HepG2 (cell line): ENCODE measurements around the gene HDAC3. TPM values are rescaled to one million over a fixed set of nuclear protein-coding genes. Genes with fewer than 3 reads are reported as not detected.

ENCODE experiments used
- ATAC-seq: fragments of 200-7000 bp; cut with Tn5 transposase; 3 replicates; pipeline ENCODE4 v1.9.1; 2020; ENCODE audit warnings: mild to moderate bottlenecking, moderate library complexity
- BruUV-seq: library from RNA; stranded (reverse); fragments of 400-500 nt; replicated peaks from 2 replicates; lab custom pipeline; 2021; lab: Mats Ljungman, UMichigan
- CTCF ChIA-PET: fragments of 300-600 bp; formaldehyde crosslinking; extraction: SDS; loops from one replicate; lab custom pipeline; 2021; ENCODE audit warnings: low total read pairs, inconsistent platforms, low intra/inter-chr PET ratio; lab: Yijun Ruan, JAX
- POLR2A ChIA-PET: fragments of 350-600 bp; sonication (Branson Sonifier 250); formaldehyde crosslinking; loops from one replicate; lab custom pipeline; 2020; ENCODE audit warnings: antibody characterized with exemption, inconsistent platforms; lab: Yijun Ruan, JAX
- DNase-seq: peaks from one replicate; pipeline ENCODE4 v3.0.0-alpha.2; 2015; ENCODE audit warnings: low spot score
- FAIRE-seq: peaks from 3 replicates; lab custom pipeline; 2011; peaks lifted over from hg19 to GRCh38; lab: Jason Lieb, UNC
- H2AFZ ChIP-seq: one replicate; pipeline ENCODE4 v1.6.1; 2011; ENCODE audit warnings: low read length, inconsistent platforms
- H3K27ac ChIP-seq: fragments of 300-600 bp; 3 replicates; pipeline ENCODE4 v1.8.0; 2011; ENCODE audit warnings: mixed run types, mild to moderate bottlenecking, mixed read lengths, low read length, inconsistent platforms; ENCODE audit not compliant: insufficient read depth; ENCODE audit errors: extremely low read length
- H3K27me3 ChIP-seq, 2 experiments: fragments of 200-600 bp in 1 of 2; 2 replicates in 1 of 2; 3 replicates in 1 of 2; pipeline versions ENCODE4 v1.6.0 to v1.8.0; 2011; ENCODE audit warnings: low read length in 2 of 2, mild to moderate bottlenecking in 2 of 2, moderate library complexity in 2 of 2, inconsistent platforms in 1 of 2; ENCODE audit not compliant: insufficient read depth in 2 of 2, control insufficient read depth in 1 of 2
- H3K36me3 ChIP-seq, 2 experiments: fragments of 200-600 bp in 1 of 2; replicated peaks in 1 of 2; 2 replicates in 1 of 2; 3 replicates in 1 of 2; pipeline versions ENCODE4 v1.5.1 to v1.8.0; 2011; ENCODE audit warnings: low read length in 2 of 2, inconsistent platforms in 1 of 2; ENCODE audit not compliant: insufficient read depth in 2 of 2, control insufficient read depth in 1 of 2
- H3K4me1 ChIP-seq: 2 replicates; pipeline ENCODE4 v1.5.1; 2012; ENCODE audit warnings: low read length, inconsistent platforms; ENCODE audit not compliant: insufficient read depth
- H3K4me2 ChIP-seq: 2 replicates; pipeline ENCODE4 v1.6.0; 2011; ENCODE audit warnings: low read depth, low read length, inconsistent platforms
- H3K4me3 ChIP-seq, 3 experiments: fragments of 200-600 bp in 1 of 3; sonication (generic), shearing (Covaris generic) in 1 of 3; replicated peaks in 1 of 3; 2 replicates each; pipeline ENCODE4 v1.5.1; 2011 to 2016; ENCODE audit warnings: low read length in 3 of 3, inconsistent platforms in 2 of 3, low read depth in 2 of 3, mild to moderate bottlenecking in 2 of 3, control low read depth in 1 of 3, mixed read lengths in 1 of 3; ENCODE audit not compliant: insufficient read depth in 1 of 3
- H3K79me2 ChIP-seq: one replicate; pipeline ENCODE4 v1.6.1; 2011; ENCODE audit warnings: low read length, inconsistent platforms; ENCODE audit not compliant: insufficient read depth
- H3K9ac ChIP-seq: 2 replicates; pipeline ENCODE4 v1.6.0; 2011; ENCODE audit warnings: mild to moderate bottlenecking, low read depth, low read length, inconsistent platforms; ENCODE audit not compliant: insufficient read depth
- H3K9me3 ChIP-seq: 2 replicates; pipeline ENCODE4 v1.5.1; 2012; ENCODE audit warnings: mild to moderate bottlenecking, low read length
- H4K20me1 ChIP-seq: 2 replicates; pipeline ENCODE4 v1.6.0; 2011; ENCODE audit warnings: inconsistent platforms, mild to moderate bottlenecking, low read length, moderate library complexity; ENCODE audit not compliant: insufficient read depth
- AHDC1 ChIP-seq: sonication (generic); formaldehyde crosslinking; IDR thresholded peaks from 2 replicates; pipeline ENCODE4 v1.5.1; 2020; ENCODE audit warnings: mild to moderate bottlenecking, missing genetic modification reagents, borderline replicate concordance
- CEBPG ChIP-seq: IDR thresholded peaks from 2 replicates; pipeline ENCODE4 v1.6.1; 2016
- DPF2 ChIP-seq: sonication (generic); formaldehyde crosslinking; IDR thresholded peaks from 2 replicates; pipeline ENCODE4 v1.4.0; 2020; ENCODE audit warnings: mild to moderate bottlenecking, low read depth, missing genetic modification reagents, borderline replicate concordance
- E2F2 ChIP-seq: sonication (generic); formaldehyde crosslinking; IDR thresholded peaks from 2 replicates; pipeline ENCODE4 v1.4.0; 2020; ENCODE audit warnings: missing genetic modification reagents, borderline replicate concordance
- GPN1 ChIP-seq: sonication (generic); formaldehyde crosslinking; IDR thresholded peaks from 2 replicates; pipeline ENCODE4 v1.5.1; 2020; ENCODE audit warnings: missing genetic modification reagents, borderline replicate concordance
- MYPOP ChIP-seq: sonication (generic); formaldehyde crosslinking; IDR thresholded peaks from 2 replicates; pipeline ENCODE4 v1.8.1; 2023; ENCODE audit warnings: mild to moderate bottlenecking, moderate library complexity, missing genetic modification reagents
- ZBTB33 ChIP-seq: sonication (generic); formaldehyde crosslinking; IDR thresholded peaks from 2 replicates; pipeline ENCODE4 v1.4.0; 2020; ENCODE audit warnings: missing genetic modification reagents
- ZNF501 ChIP-seq: sonication (generic); formaldehyde crosslinking; IDR thresholded peaks from 2 replicates; pipeline ENCODE4 v1.5.1; 2020; ENCODE audit warnings: mild to moderate bottlenecking, moderate library complexity, missing genetic modification reagents
- ZNF598 ChIP-seq: sonication (generic); formaldehyde crosslinking; IDR thresholded peaks from 2 replicates; pipeline ENCODE4 v1.5.1; 2020; ENCODE audit warnings: mild to moderate bottlenecking, missing genetic modification reagents, borderline replicate concordance
- WGBS: methylation state at CpG from one replicate; pipeline ENCODE4 v1.1.6; 2017; ENCODE audit warnings: low lambda C conversion rate; 5-methylcytosine and 5-hydroxymethylcytosine counted together
- in situ Hi-C: cut with HindIII; loops from 2 replicates; pipeline ENCODE4 v1.10.0; 2017; ENCODE audit warnings: low pct_unique_long_range_greater_than_20kb; ENCODE audit not compliant: extremely low pct_ligation_motif_present
- intact Hi-C: fragments of 100-400 bp; cut with micrococcal nuclease; formaldehyde crosslinking; loops from one replicate; pipeline ENCODE4 v1.10.0; 2022; ENCODE audit not compliant: unreplicated experiment
- polyA plus RNA-seq, 8 experiments: library from polyadenylated mRNA; depleted of rRNA in 3 of 8; stranded (reverse) in 7 of 8; unstranded in 1 of 8; fragments of >200 nt; fragmentation: Illumina TruSeq in 4 of 8; extraction: Trizol in 4 of 8; gene quantifications; 2 replicates each; pipeline versions ENCODE4 v1.2.1 to v1.2.3, GENCODE V29; 2011 to 2016; ENCODE audit warnings: low read depth in 4 of 8, missing spikeins in 1 of 8, mixed read lengths in 1 of 8; ENCODE audit not compliant: insufficient read depth in 1 of 8
- total RNA-seq, 5 experiments: library from RNA; depleted of rRNA; stranded (reverse); fragments of >200 nt; fragmentation: Illumina TruSeq; extraction: Trizol; gene quantifications; 2 replicates each; pipeline ENCODE4 v1.2.3, GENCODE V29; 2016; ENCODE audit warnings: low read depth in 1 of 5

Gene HDAC3
- total and polyA plus RNA-seq, 2 of the 13 experiments (the other 11 are each of a cell fraction or from before 2014, with no cell fraction given), result 84.0 to 94.1 TPM

- POLR2A ChIA-PET, result interaction anchor here (0.8 to 1.4 kb wide), 3 partner anchors 9 to 33 kb away, joined by 3 to 15 read pairs (median 3); partner anchors contain the start of genes DIAPH1, HDAC3 and RELL2
- FAIRE-seq, result no peak
- H3K79me2 ChIP-seq, result no peaks in the 10 kb centered on the region
Observed at GRCh38 chr5:141651728-141652105, 15.1 kb upstream of the HDAC3 start.

More at GRCh38 chr5:141651728-141652105, 15.1 kb upstream of the HDAC3 start:
- Histone ChIP-seq H2AFZ (peak overlapping the region; percentile 32), H3K27ac (no peak overlapping the region), H3K27me3 (peaks cover 5 to 10% of the 10 kb centered on the region in 2 experiments; a peak in 4 of 5 replicates), H3K4me2 (peak overlapping the region; percentile 88), H4K20me1 (no peaks in the 10 kb centered on the region), H3K4me3 (peak overlapping the region; percentile 79 to 86 (median 85); a peak in 4 of 6 replicates), H3K36me3 (no peaks in the 10 kb centered on the region), H3K4me1 (peaks cover 17% of the 10 kb centered on the region), H3K9me3 (no peaks in the 10 kb centered on the region), H3K9ac (peak overlapping the region; percentile 58; the same call in 1 of the 2 replicates)
- in situ Hi-C loops, result no loop called here
- ATAC-seq, result no peak
- no peak for DNase-seq
- TF ChIP-seq ZNF501 (CRISPR knock-in tag) (0 out of 2 replicates have a peak, but pooled peaks have one; percentile 4), DPF2 (CRISPR knock-in tag) (no peak), ZNF598 (no peak), GPN1 (CRISPR knock-in tag) (no peak), E2F2 (CRISPR knock-in tag) (no peak), AHDC1 (no peak), ZBTB33 (CRISPR knock-in tag) (peak; percentile 31; the same call in 1 of the 2 replicates), MYPOP (CRISPR knock-in tag) (no peak), CEBPG (CRISPR knock-in tag) (no peak)
- WGBS, result 78% methylated on average over 9 of the region's 9 CpGs
- CTCF ChIA-PET, result no interaction called here
- intact Hi-C loops, result no loop called here
- no TSS peak for BruUV-seq
